ENCODE measurements around the gene FBXO30.

DNA sequence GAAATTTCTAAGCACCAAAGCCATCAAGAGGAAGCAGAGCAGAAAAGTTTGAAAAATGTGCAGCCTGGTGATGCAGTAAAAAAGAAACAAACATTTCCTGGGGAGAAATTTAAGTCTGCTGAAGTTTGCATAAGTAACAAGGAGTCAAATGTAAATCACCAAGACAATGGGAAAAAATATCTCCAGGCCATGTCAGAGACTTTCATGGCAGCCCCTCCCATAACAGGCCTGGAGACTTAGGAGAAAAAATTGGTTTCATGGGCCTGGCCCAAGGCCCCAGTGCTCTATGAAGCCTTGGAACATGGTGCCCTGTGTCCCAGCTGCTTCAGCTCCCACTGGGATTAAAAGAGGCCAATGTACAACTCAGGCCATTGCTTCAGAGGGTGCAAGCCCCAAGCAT, 49.1 kb downstream of the FBXO30 start:
- TF ChIP-seq, protein P1, sequence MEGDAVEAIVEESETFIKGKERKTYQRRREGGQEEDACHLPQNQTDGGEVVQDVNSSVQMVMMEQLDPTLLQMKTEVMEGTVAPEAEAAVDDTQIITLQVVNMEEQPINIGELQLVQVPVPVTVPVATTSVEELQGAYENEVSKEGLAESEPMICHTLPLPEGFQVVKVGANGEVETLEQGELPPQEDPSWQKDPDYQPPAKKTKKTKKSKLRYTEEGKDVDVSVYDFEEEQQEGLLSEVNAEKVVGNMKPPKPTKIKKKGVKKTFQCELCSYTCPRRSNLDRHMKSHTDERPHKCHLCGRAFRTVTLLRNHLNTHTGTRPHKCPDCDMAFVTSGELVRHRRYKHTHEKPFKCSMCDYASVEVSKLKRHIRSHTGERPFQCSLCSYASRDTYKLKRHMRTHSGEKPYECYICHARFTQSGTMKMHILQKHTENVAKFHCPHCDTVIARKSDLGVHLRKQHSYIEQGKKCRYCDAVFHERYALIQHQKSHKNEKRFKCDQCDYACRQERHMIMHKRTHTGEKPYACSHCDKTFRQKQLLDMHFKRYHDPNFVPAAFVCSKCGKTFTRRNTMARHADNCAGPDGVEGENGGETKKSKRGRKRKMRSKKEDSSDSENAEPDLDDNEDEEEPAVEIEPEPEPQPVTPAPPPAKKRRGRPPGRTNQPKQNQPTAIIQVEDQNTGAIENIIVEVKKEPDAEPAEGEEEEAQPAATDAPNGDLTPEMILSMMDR (IDR thresholded peaks at IDR 0.05), result no peak
- TF ChIP-seq EP300 (IDR thresholded peaks at IDR 0.05), result no peak
